HT-29 (cell line): ENCODE data around the gene KRCC1. TPM values are rescaled to one million over a fixed set of nuclear protein-coding genes. Genes with fewer than 3 reads are reported as not detected.

Experiments
- DNase-seq: peaks from one replicate; pipeline ENCODE4 v3.0.0-alpha.2; 2015; ENCODE audit warnings: low spot score
- total RNA-seq: library from RNA; depleted of rRNA; stranded (reverse); fragments of >200 nt; shearing (Covaris generic); gene quantifications from 2 replicates; pipeline ENCODE4 v1.2.3, GENCODE V29; 2014; rRNA removed

The KRCC1 gene
- 5.4 and 7.3 TPM in 2 replicates for total RNA-seq

GRCh38 chr2:88055371-88056128 lies at the start of gene KRCC1:
Gene KRCC1 (minus strand): TSS chr2:88055783. CDS start chr2:88028563, 27,220 bp downstream.
- peak; percentile 97 for DNase-seq

- no peak for DNase-seq
Observed at GRCh38 chr2:88100489-88100858, 44.9 kb upstream of the KRCC1 start.

- peak; percentile 57 for DNase-seq
Observed at GRCh38 chr2:88099798-88100488, 44.4 kb upstream of the KRCC1 start.

GRCh38 chr2:88098558-88098900 lies 42.9 kb upstream of the KRCC1 start:
- no peak for DNase-seq

GRCh38 chr2:88097891-88098557 lies 42.4 kb upstream of the KRCC1 start:
- no peak for DNase-seq

GRCh38 chr2:88097192-88097591 lies 41.6 kb upstream of the KRCC1 start:
- no peak for DNase-seq

- no peak for DNase-seq
Observed at GRCh38 chr2:88096708-88097107, 41.1 kb upstream of the KRCC1 start.

GRCh38 chr2:88095022-88095421 lies 39.4 kb upstream of the KRCC1 start:
- no peak for DNase-seq

GRCh38 chr2:88092773-88093172 lies 37.2 kb upstream of the KRCC1 start:
- no peak for DNase-seq

- DNase-seq, result no peak
Observed at GRCh38 chr2:88091943-88092342, 36.4 kb upstream of the KRCC1 start.

- no peak for DNase-seq
Observed at GRCh38 chr2:88090446-88091283, 35.1 kb upstream of the KRCC1 start.

- no peak for DNase-seq
Observed at GRCh38 chr2:88088999-88089398, 33.4 kb upstream of the KRCC1 start.

GRCh38 chr2:88087763-88088162 lies 32.2 kb upstream of the KRCC1 start:
- no peak for DNase-seq

- no peak for DNase-seq
Observed at GRCh38 chr2:88087073-88087472, 31.5 kb upstream of the KRCC1 start.

GRCh38 chr2:88086401-88086800 lies 30.8 kb upstream of the KRCC1 start:
- DNase-seq, result no peak

GRCh38 chr2:88085602-88086001 lies 30.0 kb upstream of the KRCC1 start:
- DNase-seq, result no peak

- DNase-seq, result no peak
Observed at GRCh38 chr2:88085099-88085498, 29.5 kb upstream of the KRCC1 start.

- no peak for DNase-seq
Observed at GRCh38 chr2:88082781-88083180, 27.2 kb upstream of the KRCC1 start.

GRCh38 chr2:88081924-88082608 lies 26.5 kb upstream of the KRCC1 start:
- DNase-seq, result no peak

- DNase-seq, result no peak
Observed at GRCh38 chr2:88080545-88080944, 25.0 kb upstream of the KRCC1 start.

GRCh38 chr2:88078643-88079172 lies 23.1 kb upstream of the KRCC1 start:
- DNase-seq, result no peak
